ENCODE data around the gene HIVEP3. TPM values are rescaled to one million over a fixed set of nuclear protein-coding genes. Genes with fewer than 3 reads are reported as not detected.

The HIVEP3 gene
- total RNA-seq, 1 donor from 2014 or later = 10.1 TPM

DNA sequence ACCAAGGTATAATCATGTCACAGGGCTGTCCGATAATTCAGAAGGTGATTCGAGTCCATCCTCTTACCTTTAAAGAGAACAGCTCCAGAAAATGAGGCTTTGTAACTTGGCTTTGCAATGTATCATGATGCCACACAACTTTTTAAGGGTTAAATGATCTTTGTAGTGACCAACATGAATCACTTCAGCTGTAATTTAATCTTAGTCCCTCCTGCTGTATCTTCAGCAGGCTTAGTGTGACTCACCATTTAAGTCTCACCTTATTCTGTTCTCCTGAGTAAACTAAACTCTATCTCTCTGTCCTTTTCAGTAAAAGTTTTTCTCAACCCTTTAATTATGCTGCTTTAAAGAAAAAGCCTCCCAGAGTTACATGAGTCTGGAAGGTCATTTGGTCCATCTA lies 1.9 kb upstream of the HIVEP3 start:
- DNase-seq (ENCODE audit: low spot score) = no peak

GRCh38 chr1:41919764-41920397 lies 1.2 kb upstream of the HIVEP3 start:
- DNase-seq (ENCODE audit: low spot score) = no peak

DNA sequence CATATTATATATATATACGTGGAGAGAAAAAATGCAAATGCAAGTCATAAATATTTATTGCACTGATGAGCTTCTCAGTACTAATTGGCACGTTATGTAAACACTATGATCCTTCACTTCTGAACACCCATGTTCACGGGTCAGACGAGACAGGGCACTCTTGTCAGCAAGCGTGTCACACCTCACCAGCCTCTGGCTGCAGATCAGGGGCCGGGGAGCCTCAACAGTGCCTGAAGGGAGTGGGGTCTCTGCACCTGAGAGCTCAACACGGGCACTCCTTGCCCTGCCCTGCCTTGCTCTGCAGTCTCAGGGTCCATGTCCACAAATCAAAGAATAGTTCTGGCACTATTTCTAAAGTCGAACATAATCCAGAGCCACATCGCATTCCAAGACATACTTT lies 409 bp upstream of the HIVEP3 start:
- no peak for DNase-seq (ENCODE audit: low spot score)

DNA sequence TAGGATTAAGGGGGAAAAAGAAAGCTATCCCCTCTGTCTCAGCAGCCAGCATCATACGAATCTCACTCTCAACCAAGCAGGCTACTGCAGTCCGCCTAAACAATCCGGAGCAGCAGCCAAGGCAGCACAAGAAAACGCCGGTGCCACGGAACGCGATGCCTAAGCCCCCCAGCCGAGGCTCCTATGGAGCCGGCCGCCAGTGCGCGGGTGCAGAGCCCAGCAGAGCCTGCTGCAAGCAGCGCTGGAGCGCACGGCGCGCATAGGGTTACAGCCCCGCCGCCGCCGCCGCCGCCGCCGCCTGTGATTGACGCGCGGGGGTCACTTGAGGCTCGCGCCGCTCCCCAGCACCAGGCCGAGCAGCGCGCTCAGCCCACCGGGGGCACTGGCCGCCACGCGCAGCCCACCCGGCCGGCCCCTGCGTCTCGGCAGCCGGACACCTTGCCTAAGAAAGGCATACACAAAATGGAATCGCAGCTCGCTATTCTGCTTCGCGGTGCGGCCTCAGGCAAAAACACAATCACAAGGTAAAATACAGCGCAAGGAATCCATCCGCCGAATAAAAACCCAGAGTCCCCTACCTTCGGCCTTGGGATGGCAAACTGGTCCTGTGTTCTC lies 780 bp downstream of the HIVEP3 start:
- DNase-seq (ENCODE audit: low spot score) = no peak

DNA sequence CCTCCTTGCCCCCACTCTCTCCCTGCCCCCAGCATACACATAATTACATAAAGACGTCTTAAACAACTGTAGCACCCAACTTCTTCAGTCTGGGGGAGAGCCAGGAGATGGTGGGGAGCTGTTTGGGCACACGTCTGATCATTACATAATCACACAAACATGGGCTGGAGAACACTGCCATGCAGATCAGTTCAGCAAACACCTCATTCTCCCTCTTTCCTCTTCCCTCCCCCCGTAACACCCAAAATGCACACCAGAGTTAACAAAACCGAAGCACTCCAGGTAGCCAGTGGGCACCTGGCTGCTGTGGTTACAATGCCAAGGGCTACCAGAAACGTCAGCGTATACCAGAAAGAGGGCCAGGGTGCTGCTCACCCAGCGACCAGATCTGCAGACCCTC lies 1.6 kb downstream of the HIVEP3 start:
- DNase-seq (ENCODE audit: low spot score) = no peak

GRCh38 chr1:41915786-41916571 lies 2.7 kb downstream of the HIVEP3 start:
- DNase-seq (ENCODE audit: low spot score) = peak; percentile 65

- DNase-seq (ENCODE audit: low spot score) = no peak
Observed at GRCh38 chr1:41914516-41914915, 4.2 kb downstream of the HIVEP3 start.

DNA sequence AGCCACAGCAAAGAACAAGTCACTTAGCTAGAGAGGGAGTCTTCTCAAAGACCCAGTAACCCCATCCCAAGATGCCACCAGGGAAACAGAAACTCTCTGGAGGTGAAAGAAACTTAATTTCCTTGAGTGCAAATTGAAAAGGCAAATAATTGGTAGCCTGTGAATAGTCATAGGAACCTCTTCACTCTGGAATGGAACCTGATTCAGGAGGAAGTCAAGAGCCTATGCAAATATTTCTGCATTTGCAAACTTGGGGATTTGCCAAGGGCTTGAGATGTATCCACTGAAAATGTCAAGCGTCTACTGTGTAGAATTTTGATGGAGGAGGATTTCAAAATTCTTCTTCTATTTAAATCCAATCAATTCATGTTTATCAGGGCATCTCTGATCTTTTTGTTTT lies 5.7 kb downstream of the HIVEP3 start:
- no peak for DNase-seq (ENCODE audit: low spot score)

GRCh38 chr1:41908288-41908895 lies 10.3 kb downstream of the HIVEP3 start:
- DNase-seq (ENCODE audit: low spot score) = no peak

DNA sequence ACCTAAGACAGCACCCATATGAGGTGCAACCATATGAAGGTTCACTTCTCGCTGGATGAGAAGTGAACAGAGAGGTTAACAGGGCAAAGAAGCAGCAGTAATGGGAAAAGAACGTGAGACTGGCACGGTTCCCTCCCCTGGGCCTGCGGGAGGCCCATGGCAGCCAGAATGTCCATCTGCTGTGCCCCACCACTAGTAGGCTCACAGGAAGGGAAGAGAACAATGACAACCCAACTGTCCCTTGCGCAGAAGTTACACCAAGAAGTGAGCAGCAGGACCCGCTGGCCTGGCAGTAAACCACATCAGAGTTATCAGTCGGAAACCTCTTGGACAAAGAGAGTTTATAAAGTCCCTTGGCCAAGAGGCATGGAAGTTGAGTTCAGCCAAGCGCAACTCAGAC lies 11.3 kb downstream of the HIVEP3 start:
- no peak for DNase-seq (ENCODE audit: low spot score)

GRCh38 chr1:41906943-41907342 lies 11.8 kb downstream of the HIVEP3 start:
- no peak for DNase-seq (ENCODE audit: low spot score)

DNA sequence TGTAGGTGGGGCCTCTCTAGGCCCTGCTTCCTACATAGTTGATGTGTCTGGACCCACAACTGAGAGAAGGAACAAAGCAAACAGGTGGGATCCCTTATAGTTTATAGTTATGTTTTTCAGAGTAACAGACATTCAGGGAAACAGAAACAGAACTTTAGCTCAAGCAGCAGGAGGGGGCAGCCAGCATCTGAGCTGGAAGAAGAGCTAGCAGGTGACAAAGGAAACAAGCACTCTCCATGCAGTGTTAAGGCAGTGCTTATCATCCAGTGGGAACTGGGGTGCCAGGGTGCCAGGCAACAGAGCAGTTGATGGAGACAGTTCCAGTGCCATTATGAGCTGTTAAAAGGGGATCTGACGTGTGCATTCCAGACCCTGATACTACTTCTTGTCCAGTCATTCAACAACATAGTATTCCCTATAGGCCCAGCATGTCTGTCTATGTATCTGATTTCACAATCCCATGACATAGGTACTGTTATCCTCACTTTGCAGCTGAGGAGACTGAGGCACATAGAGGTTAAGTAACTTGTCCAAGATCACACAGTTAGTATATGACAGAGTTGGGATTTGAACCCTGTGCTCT lies 13.5 kb downstream of the HIVEP3 start:
- no peak for DNase-seq (ENCODE audit: low spot score)

GRCh38 chr1:41902664-41903063 lies 16.1 kb downstream of the HIVEP3 start:
- DNase-seq (ENCODE audit: low spot score) = no peak

DNA sequence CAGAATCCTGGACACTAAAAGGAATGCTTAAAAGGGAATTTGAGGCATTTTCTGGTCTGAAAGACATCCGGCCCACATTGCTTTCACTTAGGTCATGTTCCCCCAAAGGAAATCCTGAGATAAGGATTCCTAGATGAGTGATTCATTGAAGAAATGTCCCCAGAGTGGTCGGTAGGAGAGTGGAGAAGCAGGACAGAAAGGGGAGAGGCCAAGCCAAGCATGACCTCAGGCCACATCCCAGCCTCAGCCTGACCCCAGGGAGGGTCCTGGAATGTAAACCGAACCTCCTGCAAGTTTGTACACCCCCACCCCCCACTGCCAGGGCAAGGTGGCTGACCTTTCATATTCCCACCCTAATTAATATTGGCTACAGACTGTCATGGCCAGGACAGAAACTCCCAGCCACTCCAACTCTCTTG lies 16.6 kb downstream of the HIVEP3 start:
- no peak for DNase-seq (ENCODE audit: low spot score)

DNA sequence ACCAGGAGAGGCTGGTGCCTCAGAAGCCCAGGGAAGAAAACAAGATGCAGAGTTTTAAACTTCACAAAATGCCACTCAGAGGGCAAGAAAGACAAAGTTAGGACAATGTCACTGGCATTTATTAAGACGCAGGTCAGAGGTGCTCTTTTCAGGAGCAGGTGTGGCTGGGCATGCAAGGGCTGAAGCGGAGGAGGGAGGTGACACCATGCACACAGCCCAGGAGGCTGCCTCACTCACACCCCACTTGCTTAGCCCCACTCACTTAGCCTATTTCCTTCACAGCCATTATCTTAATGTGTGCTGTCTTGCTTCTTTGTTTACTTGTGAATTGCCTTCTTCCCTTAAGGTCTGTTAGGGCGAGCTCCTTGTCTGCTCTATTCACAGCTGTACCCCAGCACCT lies 17.2 kb downstream of the HIVEP3 start:
- DNase-seq (ENCODE audit: low spot score) = no peak

GRCh38 chr1:41900603-41901444 lies 17.9 kb downstream of the HIVEP3 start:
- no peak for DNase-seq (ENCODE audit: low spot score)

GRCh38 chr1:41898191-41898713 lies 20.5 kb downstream of the HIVEP3 start:
- no peak for DNase-seq (ENCODE audit: low spot score)

GRCh38 chr1:41895552-41895951 lies 23.2 kb downstream of the HIVEP3 start:
- DNase-seq (ENCODE audit: low spot score) = no peak

GRCh38 chr1:41894808-41895483 lies 23.8 kb downstream of the HIVEP3 start:
- no peak for DNase-seq (ENCODE audit: low spot score)

- no peak for DNase-seq (ENCODE audit: low spot score)
Observed at GRCh38 chr1:41894101-41894807, 24.5 kb downstream of the HIVEP3 start.
